Activated T-helper 9 cell treated with anti-CD3 and anti-CD28 coated beads, Interleukin-2, amount 50 U/mL, for 16 hours (primary cell): ENCODE measurements around the gene HLA-DQB1.
"Not testable (repeated sequence)": the region's sequence is repeated elsewhere in the genome, so short reads cannot be mapped to it uniquely, and the experiment has no call there.

ENCODE experiments used
- DNase-seq: peaks from one replicate; pipeline ENCODE4 v3.0.0-alpha.2; 2020; ENCODE audit warnings: low read depth

HLA-DQB1 gene

DNA sequence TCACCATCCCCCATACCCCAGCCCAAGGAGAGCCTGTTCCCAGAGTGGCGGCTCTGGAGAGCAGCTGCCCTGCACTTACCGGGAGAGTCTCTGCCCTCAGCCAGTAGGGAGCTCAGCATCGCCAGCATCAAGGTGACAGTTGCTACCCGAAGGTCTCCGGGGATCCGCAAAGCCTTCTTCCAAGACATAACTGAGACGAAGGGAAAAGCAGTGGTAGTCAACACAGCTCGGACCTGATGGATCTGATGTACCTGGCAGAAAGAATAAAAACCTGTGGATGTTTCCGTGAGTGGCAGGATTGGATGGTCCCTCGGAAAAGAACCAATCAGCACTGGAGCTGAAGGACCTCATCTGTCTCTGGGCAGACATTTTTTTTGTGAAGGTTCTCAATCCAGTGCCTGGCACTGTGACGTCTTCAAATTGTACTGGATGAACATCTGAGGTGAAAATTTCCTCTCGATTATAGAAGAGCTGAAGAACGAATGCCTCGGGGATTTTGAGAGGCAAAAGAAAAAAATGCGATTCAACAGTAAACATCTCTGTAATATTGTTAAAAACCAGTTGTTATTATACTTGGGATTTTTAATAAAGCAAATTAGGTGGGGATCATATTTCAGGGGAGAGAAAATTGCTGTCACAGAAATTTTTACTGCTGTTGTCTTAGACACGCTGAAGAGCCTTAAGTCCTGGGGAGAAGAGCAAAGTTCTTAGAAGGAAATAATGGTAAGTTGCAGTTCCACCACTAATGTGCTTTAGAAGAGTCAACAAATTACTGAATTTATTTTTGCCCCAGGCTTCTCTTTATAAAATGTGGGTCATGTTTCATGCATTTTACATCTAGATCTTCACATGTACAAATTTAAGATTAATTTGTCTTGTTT lies at the start of gene HLA-DQB1:
Gene HLA-DQB1, minus strand, starts transcription at position 238 of the 881 bp plus-strand sequence. Its CDS starts 50 bp downstream, at position 188.
- DNase-seq = peak; percentile 19

DNA sequence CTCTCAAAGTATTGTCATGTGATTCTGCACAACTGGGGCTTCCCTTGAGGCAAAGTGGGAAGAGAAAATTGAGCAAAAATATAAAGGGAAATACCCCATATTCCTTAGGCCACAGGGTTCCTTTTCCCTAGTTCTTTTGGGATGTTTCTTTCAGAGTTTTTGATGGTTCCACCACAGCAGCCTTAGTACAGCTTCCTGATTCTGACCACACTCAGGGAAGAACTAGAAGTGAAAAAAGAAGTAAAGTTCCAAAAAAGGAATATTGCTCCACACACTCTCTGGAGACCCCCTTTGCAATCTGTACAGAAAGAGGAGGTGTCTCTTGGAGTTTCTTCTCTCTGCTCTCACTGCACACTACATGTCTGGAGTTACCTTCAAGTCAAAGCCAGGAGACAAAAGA lies 46.8 kb upstream of the HLA-DQB1 start:
- no peak for DNase-seq

DNA sequence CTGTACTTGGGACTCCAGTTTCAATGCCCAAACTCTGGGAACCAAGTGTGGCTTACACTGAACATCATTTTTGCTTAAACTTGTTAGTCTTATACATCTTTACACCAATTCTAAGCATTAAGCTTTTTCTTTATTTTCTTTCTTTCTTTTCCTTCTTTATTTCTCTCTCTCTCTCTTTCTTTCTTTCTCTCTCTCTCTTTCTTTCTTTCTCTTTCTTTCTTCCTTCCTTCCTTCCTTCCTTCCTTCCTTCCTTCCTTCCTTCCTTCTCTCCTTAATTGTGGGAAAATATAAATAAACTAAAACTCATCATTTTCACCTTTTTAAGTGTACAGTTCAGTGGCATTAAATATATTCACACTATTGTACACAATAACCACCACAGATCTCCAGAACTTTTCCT lies 43.2 kb upstream of the HLA-DQB1 start:
- no peak for DNase-seq

DNA sequence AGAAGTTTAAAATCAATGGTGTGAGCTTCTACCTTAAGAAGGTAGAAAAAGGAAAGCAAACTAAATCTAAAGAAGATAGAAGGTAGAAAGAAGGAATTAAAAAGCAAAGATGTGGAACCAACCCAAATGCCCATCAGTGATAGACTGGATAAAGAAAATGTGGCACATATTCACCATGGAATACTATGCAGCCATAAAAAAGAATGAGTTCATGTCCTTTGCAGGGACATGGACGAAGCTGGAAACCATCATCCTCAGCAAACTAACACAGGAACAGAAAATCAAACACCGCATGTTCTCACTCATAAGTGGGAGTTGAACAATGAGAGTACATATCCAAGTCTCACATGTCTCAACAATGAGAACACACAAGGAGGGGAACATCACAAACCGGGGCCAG lies 38.7 kb upstream of the HLA-DQB1 start:
- DNase-seq = not testable (repeated sequence)

DNA sequence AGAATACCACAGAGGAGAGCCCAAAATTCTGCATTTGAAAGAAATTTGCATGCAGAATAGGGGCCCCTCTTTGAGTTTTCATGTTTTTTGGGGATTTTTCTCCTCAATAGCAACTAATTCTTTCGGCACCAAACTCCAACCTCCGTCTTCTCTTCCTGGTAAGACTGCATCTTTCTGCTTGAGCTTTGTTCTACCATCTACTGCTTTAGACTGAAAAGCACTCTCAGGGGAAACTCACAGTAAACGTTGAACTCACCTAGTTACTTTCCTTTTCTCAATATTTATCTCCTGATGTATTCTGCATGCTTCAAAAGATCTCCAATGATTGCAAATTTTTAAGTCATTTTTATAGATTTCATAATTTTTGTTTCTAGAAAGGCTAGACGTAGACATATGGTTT lies 36.9 kb upstream of the HLA-DQB1 start:
- no peak for DNase-seq

DNA sequence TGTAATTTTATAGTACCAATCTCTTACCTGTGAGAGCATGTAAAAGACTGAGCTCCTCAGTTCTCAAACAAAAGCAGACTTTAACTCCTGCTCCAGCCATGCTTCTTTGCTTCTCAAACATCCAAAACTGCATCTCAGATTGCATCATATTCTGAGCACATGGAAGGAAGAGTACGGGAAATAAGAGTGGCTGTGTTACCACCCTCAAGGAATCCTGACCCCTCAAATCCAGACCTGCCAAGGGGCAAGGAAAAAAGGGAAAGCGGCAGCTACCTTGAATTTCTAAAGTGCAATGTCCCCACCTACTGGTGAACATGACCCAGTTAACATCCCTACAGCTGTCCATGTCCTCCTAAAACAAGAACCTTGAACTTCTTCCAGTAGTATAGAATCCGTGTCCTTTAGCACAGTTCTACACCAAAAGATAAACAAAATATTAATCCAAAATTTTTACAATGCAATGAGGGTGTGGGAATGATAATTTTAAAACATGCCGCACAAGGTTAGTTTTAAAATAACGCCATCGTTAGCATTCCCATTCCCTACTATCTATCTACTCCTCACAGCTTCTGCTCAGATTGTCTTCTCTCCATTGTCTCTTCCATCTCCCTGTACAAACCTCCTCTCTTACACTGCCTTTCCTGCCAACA lies 34.1 kb upstream of the HLA-DQB1 start:
- DNase-seq = no peak

DNA sequence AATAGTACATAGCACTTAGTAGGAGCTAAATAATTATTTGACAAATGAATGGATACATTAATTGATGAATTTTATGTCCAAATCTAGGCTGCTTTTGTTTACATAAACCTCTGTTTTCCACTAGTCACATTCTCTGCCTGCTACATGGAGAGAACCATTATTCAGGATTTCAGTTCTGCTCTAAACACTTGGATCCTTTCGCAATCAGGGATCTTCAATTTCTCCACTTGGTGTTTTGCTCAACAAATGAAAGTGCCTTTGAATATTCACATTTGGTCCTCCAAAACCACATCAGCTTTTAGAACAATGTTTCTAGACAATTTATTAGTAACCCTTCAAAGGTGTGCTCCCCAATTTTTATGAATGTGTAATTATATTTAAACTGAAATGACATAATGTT lies 30.6 kb upstream of the HLA-DQB1 start:
- no peak for DNase-seq

DNA sequence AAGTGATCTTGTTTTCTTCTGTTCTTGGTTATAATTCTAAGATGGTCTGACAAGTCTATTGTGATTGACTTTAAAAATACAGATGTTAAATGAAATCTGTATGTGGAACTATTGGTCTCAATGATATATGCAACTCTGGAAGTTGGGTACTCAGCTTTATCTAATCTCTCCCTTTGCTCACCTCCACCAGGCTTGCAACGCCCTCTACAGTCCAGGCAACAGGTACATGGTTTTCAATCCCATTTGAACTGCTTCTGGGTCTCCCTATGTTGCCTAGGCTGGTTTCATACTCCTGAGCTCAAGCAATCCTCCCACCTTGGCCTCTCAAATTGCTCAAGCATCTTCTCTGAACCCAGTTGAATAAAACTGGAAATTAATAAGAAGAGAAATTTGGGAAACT lies 25.6 kb upstream of the HLA-DQB1 start:
- peak; percentile 31 for DNase-seq

DNA sequence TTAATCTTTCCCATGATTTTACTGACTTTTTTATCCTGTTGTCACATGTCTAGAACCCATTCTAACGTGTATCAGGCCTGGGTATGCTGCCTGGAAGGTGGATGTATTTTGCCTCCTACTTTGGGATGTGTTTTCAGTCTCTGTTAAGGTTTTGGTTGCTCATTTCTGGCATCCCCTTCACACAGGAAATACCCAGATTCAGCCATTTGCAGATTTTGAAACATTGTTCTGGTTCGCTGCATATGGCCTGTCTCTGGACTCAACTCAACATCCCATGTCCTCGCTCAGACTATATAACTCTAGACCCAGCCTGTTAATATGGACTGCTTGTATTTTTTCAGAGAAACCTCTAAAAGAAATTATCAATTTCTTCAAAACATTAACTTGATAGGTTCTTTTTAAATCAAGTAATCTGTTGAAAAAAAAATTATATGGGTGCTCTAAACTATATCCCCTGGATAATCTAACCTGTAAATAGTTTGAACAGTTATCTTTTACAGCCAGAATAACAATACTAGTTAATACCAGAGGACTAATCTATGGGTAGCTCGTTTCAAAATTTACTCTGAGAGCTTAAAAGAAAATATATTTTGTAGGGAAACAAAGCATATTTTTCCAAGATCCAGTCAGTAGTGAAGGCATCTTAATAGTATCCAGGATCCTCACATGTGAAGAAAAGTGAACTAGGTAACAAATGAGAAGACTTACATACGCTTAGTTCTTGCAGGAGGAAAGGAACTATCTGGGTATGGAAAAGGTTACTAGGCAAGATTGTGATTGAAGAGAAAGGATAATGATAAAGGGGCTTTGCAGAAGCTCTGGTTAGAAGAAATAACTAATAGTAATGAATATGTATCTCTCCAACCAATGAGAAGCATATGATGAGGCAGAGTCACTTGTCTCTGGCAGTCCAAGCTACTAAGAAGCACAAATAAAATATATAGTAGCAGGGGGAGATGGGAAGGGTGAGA lies 23.4 kb upstream of the HLA-DQB1 start:
- DNase-seq = no peak

DNA sequence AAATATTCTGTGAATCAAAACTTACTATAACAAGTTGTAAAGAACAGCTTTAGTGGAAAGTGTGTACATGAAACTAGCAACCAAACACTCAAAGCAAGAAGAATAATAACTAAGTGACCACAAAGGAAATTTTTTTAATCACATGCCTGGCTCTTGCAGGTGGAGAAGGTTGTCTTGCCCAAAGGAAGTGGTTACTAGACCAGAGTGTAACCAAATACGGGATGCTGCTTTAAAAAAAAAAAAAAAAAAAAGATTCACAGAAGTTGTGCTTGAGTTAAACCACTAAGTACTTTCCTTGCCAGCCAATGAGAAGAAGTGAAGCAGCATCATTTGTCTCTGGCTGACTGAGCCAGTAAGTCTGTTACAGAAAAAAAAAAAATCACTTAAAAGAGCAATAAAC lies 19.1 kb upstream of the HLA-DQB1 start:
- DNase-seq = no peak

DNA sequence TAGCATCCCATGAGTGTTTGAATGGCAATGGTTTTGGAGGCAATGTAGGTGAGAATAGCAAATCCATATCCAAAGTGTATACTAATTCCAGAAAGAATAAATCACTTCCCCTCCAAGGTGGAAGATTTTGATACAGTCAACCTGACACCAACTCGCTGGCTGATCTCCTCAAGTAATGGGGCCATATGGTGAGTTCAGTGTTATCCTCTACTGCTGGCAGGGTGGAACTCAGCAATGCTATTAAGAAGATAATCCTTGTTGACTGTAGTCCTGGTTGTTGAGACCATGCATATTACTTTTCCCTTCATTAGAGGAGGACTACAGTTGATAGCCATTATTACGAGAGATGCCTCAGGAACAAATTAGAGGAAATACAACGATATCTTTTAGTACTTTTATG lies 17.8 kb upstream of the HLA-DQB1 start:
- no peak for DNase-seq

DNA sequence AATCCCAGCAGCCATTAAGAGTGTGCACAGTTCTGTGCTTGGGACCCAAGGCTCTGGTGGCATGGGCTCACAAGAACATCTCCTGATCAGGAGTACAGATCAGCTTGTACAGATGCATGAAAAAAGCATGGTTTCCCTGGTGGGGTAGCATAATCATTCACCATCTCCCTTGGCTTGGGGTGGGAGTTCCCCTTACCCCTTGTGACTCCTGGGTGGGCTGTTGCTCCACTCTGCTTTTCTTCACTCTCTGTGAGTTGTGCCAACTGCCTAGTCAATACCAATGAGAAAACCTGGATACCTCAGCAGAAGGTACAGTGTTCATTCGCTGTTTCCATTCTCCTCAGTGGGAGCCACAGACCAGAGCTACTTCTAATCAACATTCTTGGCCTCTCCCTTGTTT lies 13.6 kb upstream of the HLA-DQB1 start:
- DNase-seq = no peak

DNA sequence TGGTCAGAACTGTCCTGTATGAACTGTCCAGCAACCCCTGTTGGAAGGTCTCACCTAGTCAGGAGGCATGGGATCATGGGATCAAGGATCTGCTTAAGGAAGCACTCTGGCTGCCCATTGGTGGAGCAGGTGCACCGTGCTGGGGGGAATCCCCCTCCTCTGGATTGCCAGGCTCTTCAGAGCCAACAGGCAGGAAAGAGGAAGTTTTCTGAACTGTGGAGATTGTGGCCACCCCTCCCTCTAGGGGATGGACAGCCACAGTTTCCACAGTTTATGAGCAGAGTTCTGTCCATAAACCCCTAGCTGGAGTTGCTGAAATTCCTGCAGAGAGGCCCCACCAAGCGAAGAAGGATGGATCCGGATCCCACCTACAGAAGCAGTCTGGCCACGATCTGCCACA lies 13.0 kb upstream of the HLA-DQB1 start:
- no peak for DNase-seq

DNA sequence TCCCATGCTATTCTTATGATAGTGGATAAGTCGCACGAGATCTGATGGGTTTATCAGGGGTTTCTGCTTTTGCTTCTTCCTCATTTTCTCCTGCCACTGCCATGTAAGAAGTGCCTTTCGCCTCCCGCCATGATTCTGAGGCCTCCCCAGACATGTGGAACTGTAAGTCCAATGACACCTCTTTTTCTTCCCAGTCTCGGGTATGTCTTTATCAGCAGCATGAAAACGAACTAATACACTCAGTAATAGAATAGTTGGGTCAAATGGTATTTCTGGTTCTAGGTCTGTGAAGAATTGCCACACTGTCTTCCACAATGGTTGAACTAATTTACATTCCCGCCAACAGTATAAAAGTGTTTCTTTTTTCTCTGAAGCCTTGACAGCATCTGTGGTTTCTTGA lies 7.7 kb upstream of the HLA-DQB1 start:
- not testable (repeated sequence) for DNase-seq

DNA sequence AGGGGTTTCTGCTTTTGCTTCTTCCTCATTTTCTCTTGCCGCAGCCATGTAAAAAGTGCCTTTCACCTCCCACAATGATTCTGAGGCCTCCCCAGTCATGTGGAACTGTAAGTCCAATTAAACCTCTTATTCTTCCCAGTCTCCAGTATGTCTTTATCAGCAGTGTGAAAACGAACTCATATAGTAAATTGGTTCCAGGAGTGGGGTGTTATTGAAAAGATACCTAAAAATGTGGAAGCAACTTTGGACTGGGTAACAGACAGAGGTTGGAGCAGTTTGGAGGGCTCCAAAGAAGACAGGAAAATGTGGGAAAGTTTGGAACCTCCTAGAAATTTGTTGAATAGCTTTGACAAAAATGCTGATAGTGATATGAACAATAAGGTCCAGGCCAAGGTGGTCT lies 5.5 kb upstream of the HLA-DQB1 start:
- not testable (repeated sequence) for DNase-seq

DNA sequence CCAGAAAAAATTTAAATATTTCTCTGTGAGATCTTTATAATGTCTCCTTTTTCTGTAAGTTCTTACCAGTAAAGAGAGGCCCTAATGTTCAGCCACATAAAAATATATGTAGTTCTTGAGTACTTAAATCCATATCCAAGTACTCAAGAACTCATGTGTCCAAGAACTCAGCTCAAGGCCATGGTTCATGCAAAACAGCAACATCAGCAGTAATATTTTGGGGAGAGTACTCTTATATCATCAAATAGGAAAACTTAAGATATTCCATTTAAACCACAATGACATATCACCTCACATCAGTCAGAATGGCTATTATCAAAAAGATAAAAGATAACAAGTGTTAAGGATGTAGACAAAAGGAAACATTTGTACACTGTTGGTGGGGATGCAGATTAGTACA lies 3.4 kb upstream of the HLA-DQB1 start:
- no peak for DNase-seq

DNA sequence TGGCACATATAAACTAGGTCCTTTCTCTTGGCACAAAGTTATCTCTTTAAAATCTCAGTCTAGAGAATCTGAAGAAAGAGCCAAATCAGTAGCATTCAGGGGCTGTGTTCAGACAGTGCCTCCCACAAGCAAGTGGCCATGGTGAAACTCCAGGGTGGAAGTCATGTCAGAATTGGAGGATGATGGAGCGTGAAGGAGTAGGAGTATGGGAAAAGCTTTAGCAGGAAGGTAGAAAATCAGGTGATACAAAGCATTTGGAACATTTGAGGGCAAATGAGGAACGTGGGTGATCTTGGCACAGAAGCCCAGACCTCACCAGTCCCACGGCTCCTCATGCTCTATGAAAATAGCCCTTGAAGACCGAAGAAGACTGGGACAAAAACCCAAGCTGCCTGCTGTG lies 2.8 kb upstream of the HLA-DQB1 start:
- no peak for DNase-seq

DNA sequence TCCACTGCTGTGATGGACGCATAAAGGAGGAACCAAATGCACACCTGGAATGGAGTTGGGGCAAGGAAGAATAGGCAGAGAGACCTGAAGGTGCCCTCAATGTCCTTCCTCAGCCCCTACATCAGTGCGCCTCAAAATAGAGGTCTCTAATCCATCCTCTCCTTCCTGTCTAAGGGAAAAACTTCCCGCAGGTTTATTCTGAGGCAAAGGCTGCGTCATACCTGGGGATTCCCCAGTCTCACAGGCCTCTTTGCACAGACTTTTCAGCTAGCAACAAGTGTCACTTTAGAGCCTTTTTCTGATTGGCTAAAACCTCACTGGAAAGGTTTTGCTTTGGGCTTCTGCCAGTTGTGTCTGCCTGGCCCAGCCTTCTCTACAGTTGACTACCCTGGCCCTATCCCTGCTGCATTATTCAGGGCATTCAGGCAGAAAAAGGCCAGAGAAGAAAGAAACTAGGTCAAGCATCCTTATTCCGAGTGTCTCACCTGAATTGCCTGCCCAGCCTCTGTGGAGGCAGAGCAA lies 1.8 kb upstream of the HLA-DQB1 start:
- peak; percentile 33 for DNase-seq

DNA sequence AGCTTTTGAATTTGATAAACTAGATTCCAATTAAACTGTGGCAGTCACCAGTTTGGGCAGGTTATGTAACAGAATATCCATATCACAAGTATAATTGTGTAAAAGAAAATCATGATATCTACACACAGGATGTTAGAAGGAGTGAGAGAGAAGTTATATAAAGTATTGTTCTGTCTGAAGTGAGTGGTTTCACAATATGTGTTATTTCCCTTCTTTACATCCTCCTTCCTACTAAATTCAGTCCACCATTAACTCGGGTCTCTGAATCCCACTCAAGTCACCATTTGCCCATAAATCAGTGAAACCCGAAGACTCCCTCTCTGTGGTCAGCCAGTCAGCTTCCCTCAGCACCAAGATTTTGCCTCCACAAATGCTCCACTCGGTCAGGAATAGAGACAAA lies 796 bp downstream of the HLA-DQB1 start:
- DNase-seq = no peak

DNA sequence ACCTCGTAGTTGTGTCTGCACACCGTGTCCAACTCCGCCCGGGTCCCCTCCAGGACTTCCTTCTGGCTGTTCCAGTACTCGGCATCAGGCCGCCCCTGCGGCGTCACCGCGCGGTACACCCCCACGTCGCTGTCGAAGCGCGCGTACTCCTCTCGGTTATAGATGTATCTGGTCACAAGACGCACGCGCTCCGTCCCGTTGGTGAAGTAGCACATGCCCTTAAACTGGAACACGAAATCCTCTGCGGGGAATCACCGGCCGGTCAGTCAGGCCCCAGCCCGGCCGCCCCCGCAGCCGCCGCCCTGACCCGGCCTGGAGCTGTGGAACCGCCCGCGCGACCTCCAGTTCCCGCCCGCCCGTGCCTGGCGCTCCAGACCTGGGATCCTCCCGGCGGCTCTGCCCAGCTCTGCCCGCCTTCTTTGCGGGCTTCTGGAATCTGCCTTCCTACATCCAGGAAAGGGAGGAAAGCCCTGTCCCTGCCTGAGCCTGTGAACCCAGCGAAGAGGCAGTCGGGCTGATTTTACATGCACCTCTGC lies 1.6 kb downstream of the HLA-DQB1 start:
- peak; percentile 33 for DNase-seq

DNA sequence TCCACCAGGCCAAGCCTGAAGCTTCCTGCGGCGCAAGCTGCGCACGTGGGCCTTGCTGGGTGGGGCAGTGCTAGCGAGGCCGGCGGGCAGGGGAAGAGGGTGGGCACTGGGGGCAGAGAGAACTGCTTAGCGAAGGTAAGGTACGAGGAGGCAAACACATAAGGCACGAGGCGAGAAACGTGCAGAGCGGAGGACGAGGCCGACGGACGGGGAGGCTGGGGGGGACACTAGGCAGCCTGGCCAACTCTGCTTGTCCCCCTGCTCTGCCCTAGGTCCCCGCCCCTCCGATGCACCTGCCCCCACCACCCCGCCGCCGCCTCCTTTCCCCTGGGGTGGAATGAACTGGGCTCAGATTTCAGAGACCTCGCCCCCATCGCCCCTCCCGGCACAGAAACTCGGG lies 2.1 kb downstream of the HLA-DQB1 start:
- DNase-seq = no peak

DNA sequence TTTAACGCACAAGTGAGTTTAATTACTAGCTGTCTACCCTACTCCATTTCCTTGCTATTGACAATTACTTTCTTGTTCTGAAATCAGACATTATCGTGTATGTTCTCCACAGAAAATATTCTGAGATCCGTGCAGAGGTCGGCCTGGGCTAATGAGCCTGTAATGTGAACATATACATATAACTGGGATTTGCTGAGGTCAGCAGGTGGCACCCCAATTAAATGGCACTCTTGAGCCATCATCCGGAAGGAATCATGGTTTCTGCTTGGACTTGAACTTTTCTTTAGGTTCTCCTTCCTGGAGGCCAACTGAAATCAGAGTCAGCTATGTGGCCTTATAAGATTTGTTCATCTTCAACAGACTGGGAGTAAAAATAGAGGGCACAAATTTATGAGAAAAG lies 3.6 kb downstream of the HLA-DQB1 start:
- DNase-seq = no peak
